ENCODE data around the gene KIDINS220. TPM values are rescaled to one million over a fixed set of nuclear protein-coding genes. Genes with fewer than 3 reads are reported as not detected.
A peak's percentile ranks its signal among the peaks of the same experiment; 100 is the strongest.

The KIDINS220 gene
- total and polyA plus RNA-seq, 9 of the 15 experiments (the other 6 are each of a cell fraction or from before 2014, with no cell fraction given), result 15.2 to 48.0 (median 34.4) TPM

DNA sequence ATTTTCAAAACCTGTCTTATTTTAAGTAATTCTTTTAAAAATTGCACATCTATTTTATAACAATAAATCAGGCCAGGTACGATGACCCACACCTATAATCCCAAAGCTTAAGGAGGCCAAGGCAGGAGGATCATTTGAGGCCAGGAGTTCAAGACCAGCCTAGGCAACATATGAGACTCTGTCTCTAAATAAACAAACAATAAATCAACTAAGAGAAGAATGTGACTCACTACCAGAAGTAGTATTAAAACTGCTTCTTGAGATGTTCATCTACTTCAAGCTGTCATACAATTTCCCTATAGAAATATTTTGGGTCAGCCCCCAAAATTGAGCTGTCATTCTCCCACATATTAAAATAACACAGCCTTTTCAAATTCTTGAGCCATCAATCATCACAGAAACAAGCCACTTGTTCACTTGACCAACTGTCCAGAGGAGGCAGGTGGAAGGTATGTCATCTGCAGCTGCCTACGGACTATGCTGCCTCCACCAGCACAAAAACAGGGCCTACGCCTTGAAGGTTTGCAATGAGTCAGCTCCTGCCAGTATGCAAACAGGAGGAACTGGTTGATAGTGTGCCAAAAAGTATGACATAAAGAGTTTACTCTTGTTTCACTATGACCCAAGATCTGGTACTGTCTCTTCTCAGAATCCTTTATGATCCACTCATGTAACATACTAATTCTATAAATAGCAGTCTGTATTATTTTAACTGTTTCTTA is 33.6 kb downstream of the KIDINS220 start (continued):
- TF ChIP-seq, protein P1, sequence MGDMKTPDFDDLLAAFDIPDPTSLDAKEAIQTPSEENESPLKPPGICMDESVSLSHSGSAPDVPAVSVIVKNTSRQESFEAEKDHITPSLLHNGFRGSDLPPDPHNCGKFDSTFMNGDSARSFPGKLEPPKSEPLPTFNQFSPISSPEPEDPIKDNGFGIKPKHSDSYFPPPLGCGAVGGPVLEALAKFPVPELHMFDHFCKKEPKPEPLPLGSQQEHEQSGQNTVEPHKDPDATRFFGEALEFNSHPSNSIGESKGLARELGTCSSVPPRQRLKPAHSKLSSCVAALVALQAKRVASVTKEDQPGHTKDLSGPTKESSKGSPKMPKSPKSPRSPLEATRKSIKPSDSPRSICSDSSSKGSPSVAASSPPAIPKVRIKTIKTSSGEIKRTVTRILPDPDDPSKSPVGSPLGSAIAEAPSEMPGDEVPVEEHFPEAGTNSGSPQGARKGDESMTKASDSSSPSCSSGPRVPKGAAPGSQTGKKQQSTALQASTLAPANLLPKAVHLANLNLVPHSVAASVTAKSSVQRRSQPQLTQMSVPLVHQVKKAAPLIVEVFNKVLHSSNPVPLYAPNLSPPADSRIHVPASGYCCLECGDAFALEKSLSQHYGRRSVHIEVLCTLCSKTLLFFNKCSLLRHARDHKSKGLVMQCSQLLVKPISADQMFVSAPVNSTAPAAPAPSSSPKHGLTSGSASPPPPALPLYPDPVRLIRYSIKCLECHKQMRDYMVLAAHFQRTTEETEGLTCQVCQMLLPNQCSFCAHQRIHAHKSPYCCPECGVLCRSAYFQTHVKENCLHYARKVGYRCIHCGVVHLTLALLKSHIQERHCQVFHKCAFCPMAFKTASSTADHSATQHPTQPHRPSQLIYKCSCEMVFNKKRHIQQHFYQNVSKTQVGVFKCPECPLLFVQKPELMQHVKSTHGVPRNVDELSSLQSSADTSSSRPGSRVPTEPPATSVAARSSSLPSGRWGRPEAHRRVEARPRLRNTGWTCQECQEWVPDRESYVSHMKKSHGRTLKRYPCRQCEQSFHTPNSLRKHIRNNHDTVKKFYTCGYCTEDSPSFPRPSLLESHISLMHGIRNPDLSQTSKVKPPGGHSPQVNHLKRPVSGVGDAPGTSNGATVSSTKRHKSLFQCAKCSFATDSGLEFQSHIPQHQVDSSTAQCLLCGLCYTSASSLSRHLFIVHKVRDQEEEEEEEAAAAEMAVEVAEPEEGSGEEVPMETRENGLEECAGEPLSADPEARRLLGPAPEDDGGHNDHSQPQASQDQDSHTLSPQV (IDR thresholded peaks at IDR 0.05), result peak; percentile 59
- no peak for TF ChIP-seq HDAC8 (tag; IDR thresholded peaks at IDR 0.05)
- TF ChIP-seq GABPA (tag; conservative IDR thresholded peaks at IDR 0.05; ENCODE audit: low read depth), result no peak
- TF ChIP-seq ZNF740 (CRISPR knock-in tag; IDR thresholded peaks at IDR 0.05), result no peak
- TF ChIP-seq ZNF740 (tag; IDR thresholded peaks at IDR 0.05), result no peak

Data from K562 (cell line).